GM21619 (cell line): Measurements from ENCODE around the gene FBXO7.
"Not testable (repeated sequence)": the region's sequence is repeated elsewhere in the genome, so short reads cannot be mapped to it uniquely, and the experiment has no call there.

Experiments used
- ATAC-seq: cut with Tn5 transposase; IDR thresholded peaks from one replicate; pipeline ENCODE4 v1.9.1; 2021; ENCODE audit not compliant: unreplicated experiment

The FBXO7 gene

GRCh38 chr22:32474635-32475467 lies at the start of gene FBXO7:
Gene FBXO7 (plus strand): TSS chr22:32474811. CDS start chr22:32475003, 192 bp downstream.
- peak; percentile 57 for ATAC-seq

DNA sequence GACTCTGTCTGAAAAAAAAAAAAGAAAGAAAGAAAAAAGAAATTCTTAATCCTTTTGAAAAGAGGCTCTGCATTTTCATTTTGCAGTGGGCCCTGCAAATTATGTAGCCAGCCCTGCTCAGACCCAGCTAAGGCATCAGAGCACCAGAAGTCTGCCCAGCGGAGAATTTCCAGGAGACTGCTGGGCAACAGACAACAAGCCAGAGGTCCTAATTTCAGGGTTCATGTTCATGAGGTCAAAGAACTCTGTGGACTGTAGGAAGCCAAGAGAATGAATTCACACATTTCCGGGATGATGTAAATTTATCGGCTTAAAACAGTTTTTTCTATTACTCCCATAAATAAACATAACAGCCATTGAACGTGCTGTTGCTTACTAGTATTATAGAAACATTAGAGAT lies 47.7 kb upstream of the FBXO7 start:
- ATAC-seq = no peak

DNA sequence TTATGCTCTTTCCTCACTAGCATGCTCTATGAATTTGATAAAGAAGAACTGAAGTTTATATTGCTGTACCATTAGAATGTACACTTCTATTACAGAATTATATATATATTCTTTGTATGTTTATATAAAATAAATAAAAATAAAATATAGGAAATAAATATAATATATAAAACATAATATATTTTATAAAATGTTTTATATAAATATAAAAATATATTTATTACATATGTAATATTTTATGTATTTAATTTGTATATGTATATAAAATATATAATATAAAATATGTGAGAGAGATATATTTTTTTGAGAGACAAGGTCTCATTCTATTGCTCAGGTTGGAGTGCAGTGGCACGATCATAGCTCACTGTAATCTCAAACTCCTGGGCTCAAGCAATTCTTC lies 44.3 kb upstream of the FBXO7 start:
- ATAC-seq = no peak

GRCh38 chr22:32444068-32444467 lies 30.5 kb upstream of the FBXO7 start:
- no peak for ATAC-seq

DNA sequence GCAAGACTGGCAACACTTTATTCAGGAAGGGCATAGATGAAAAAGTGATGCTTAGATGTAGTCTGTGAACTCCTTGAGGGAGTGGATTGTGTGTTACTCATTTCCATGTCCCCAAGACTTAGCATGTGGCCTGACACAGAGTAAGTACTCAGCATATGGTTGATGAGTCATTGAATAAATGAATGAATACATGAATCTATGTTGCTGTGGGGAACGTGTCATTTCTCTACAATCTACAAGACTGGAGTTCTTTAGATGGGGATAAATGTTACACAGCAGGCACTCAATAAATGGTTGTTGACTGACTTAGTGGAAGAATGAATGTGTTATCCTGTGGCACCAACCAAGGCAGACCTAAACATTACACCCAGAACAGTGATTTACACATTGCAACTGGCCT lies 28.3 kb upstream of the FBXO7 start:
- ATAC-seq = no peak

- no peak for ATAC-seq
Observed at GRCh38 chr22:32448980-32449379, 25.6 kb upstream of the FBXO7 start.

GRCh38 chr22:32457031-32457430 lies 17.6 kb upstream of the FBXO7 start:
- no peak for ATAC-seq

- no peak for ATAC-seq
Observed at GRCh38 chr22:32462452-32462851, 12.2 kb upstream of the FBXO7 start.

GRCh38 chr22:32465661-32466060 lies 8.9 kb upstream of the FBXO7 start:
- ATAC-seq = no peak

- ATAC-seq = no peak
Observed at GRCh38 chr22:32466496-32466895, 8.1 kb upstream of the FBXO7 start.

- no peak for ATAC-seq
Observed at GRCh38 chr22:32469799-32470212, 4.8 kb upstream of the FBXO7 start.

- no peak for ATAC-seq
Observed at GRCh38 chr22:32473388-32473952, 1.1 kb upstream of the FBXO7 start.

GRCh38 chr22:32475468-32476010 lies 928 bp downstream of the FBXO7 start:
- peak; percentile 21 for ATAC-seq

- ATAC-seq = no peak
Observed at GRCh38 chr22:32476281-32477195, 1.9 kb downstream of the FBXO7 start.

GRCh38 chr22:32477596-32477995 lies 3.0 kb downstream of the FBXO7 start:
- ATAC-seq = no peak

GRCh38 chr22:32478552-32478951 lies 3.9 kb downstream of the FBXO7 start:
- not testable (repeated sequence) for ATAC-seq

GRCh38 chr22:32478994-32479393 lies 4.4 kb downstream of the FBXO7 start:
- ATAC-seq = no peak

GRCh38 chr22:32480238-32480637 lies 5.6 kb downstream of the FBXO7 start:
- ATAC-seq = no peak

GRCh38 chr22:32482708-32483107 lies 8.1 kb downstream of the FBXO7 start:
- ATAC-seq = no peak

DNA sequence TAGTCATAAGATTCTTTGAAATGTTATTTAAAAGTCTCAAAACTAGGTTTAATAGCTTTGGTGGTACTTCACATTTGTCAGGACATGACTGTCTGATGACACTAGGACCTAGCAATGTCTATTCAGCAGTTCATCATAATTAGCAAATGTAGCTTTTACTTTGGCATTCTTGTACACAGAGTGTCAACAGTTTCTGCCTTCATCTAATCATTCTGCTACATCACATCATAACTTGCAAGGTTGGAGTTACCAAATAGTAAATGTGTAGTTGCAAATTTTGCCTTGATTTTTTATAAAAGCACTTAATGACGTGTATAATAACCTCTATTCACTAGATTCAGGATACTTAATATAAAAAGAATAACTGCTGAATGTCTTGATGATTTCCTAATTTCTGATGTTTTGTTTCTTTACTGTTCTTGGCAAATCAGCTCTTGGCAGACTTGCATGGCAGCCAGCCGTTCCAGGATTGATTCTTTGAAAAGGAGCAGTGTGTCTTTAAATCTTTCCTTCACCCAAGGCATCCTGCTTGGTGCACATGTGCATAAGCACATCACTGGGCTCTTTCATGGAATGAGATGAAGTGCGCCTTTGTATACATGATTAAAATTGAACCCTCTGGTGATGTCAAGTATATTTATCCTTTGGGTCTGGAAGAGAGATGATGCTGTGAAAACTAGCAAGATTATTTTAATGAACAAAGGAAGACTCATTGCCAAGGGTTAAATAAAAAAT lies 12.2 kb downstream of the FBXO7 start:
- ATAC-seq = no peak

- no peak for ATAC-seq
Observed at GRCh38 chr22:32487461-32487860, 12.8 kb downstream of the FBXO7 start.
